K562 (cell line): ENCODE results near the gene TMEM101. TPM values are rescaled to one million over a fixed set of nuclear protein-coding genes. Genes with fewer than 3 reads are reported as not detected.

Experiments used
- ARHGAP35 ChIP-seq: fragments of 450-650 bp; IDR thresholded peaks from 2 replicates; pipeline ENCODE4 v1.6.1; 2018; ENCODE audit not compliant: partially characterized antibody
- ARID4B ChIP-seq: sonication (generic); formaldehyde crosslinking; IDR thresholded peaks from 2 replicates; pipeline ENCODE4 v1.8.0; 2022; ENCODE audit warnings: mild to moderate bottlenecking, missing genetic modification reagents
- ATF3 ChIP-seq, 2 experiments: fragments of 450-650 bp in 1 of 2; sonication (generic) in 1 of 2; formaldehyde crosslinking in 1 of 2; IDR thresholded peaks in 1 of 2; conservative IDR thresholded peaks in 1 of 2; 2 replicates each; pipeline versions ENCODE4 v1.6.1 to v1.8.1; 2016 to 2023; ENCODE audit warnings: mild to moderate bottlenecking in 2 of 2, moderate library complexity in 2 of 2, inconsistent platforms in 1 of 2, missing genetic modification reagents in 1 of 2
- KAT7 ChIP-seq: sonication (generic); formaldehyde crosslinking; IDR thresholded peaks from 2 replicates; pipeline ENCODE4 v1.8.0; 2022; ENCODE audit warnings: missing genetic modification reagents, mild to moderate bottlenecking, borderline replicate concordance
- NFE2 ChIP-seq: IDR thresholded peaks from 2 replicates; pipeline ENCODE4 v1.6.1; 2014; ENCODE audit warnings: antibody characterized with exemption, low read depth
- NFRKB ChIP-seq: fragments of 450-650 bp; IDR thresholded peaks from 2 replicates; pipeline ENCODE4 v1.6.1; 2016; ENCODE audit warnings: low read depth
- RAD51 ChIP-seq: fragments of 450-650 bp; IDR thresholded peaks from 2 replicates; pipeline ENCODE4 v1.7.1; 2016; ENCODE audit warnings: low read depth, mild to moderate bottlenecking, borderline replicate concordance
- TGIF2 ChIP-seq: sonication (generic); formaldehyde crosslinking; IDR thresholded peaks from 2 replicates; pipeline ENCODE4 v1.8.1; 2022; ENCODE audit warnings: mild to moderate bottlenecking, missing genetic modification reagents, moderate library complexity
- ZNF239 ChIP-seq: fragments of 250-450 bp; sonication (Bioruptor Pico); IDR thresholded peaks from 2 replicates; pipeline ENCODE4 v1.4.0; 2020; ENCODE audit warnings: mild to moderate bottlenecking
- ZNF436 ChIP-seq: fragments of 250-450, 450-650 bp; sonication (Bioruptor Pico); formaldehyde crosslinking; IDR thresholded peaks from 2 replicates; pipeline ENCODE4 v1.7.0; 2020; ENCODE audit warnings: mild to moderate bottlenecking
- polyA plus RNA-seq, 8 experiments: library from polyadenylated mRNA; depleted of rRNA in 4 of 8; stranded (reverse) in 5 of 8; unstranded in 3 of 8; fragments of >200 nt; fragmentation: Nextera tagmentation in 2 of 8; fragmentation: Illumina TruSeq in 1 of 8; extraction: Ambion mirVana in 2 of 8; extraction: Trizol in 1 of 8; gene quantifications; 2 replicates each; pipeline versions ENCODE4 v1.2.1 to v1.2.3, GENCODE V29; 2011 to 2014; ENCODE audit warnings: inconsistent platforms in 1 of 8, missing spikeins in 1 of 8
- total RNA-seq, 7 experiments: library from RNA; depleted of rRNA in 6 of 7; stranded (reverse); fragments of >200 nt in 6 of 7; fragmentation: Illumina TruSeq in 2 of 7; extraction: Trizol in 2 of 7; gene quantifications; 2 replicates each; pipeline versions ENCODE4 v1.2.1 to v1.2.3, GENCODE V29; 2011 to 2021; ENCODE audit warnings: low replicate concordance in 1 of 7
- TF ChIP-seq, protein P1 (sequence below): fragments of 450-650 bp; formaldehyde crosslinking; IDR thresholded peaks from 2 replicates; pipeline ENCODE4 v1.4.0; 2020; ENCODE audit warnings: mild to moderate bottlenecking, moderate library complexity
- TF ChIP-seq, protein P2 (sequence below), 2 experiments: IDR thresholded peaks in 1 of 2; conservative IDR thresholded peaks in 1 of 2; 2 replicates each; pipeline ENCODE4 v1.6.1; 2016; ENCODE audit warnings: low read depth in 2 of 2, mild to moderate bottlenecking in 1 of 2, missing compliant biosample characterization in 1 of 2, missing genetic modification characterization in 1 of 2, moderate library complexity in 1 of 2
- TF ChIP-seq, protein P3 (sequence below): sonication (generic); formaldehyde crosslinking; IDR thresholded peaks from 2 replicates; pipeline ENCODE4 v1.8.0; 2022; ENCODE audit warnings: mild to moderate bottlenecking, missing genetic modification reagents, borderline replicate concordance

TMEM101 gene
- total and polyA plus RNA-seq, 9 of the 15 experiments (the other 6 are each of a cell fraction or from before 2014, with no cell fraction given) = 21.2 to 110 (median 37.8) TPM

- TF ChIP-seq, protein P1, sequence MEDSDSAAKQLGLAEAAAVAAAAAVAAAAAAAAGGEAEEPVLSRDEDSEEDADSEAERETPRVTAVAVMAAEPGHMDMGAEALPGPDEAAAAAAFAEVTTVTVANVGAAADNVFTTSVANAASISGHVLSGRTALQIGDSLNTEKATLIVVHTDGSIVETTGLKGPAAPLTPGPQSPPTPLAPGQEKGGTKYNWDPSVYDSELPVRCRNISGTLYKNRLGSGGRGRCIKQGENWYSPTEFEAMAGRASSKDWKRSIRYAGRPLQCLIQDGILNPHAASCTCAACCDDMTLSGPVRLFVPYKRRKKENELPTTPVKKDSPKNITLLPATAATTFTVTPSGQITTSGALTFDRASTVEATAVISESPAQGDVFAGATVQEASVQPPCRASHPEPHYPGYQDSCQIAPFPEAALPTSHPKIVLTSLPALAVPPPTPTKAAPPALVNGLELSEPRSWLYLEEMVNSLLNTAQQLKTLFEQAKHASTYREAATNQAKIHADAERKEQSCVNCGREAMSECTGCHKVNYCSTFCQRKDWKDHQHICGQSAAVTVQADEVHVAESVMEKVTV = no peak
- TF ChIP-seq ARID4B (0 out of 2 replicates have a peak, but pooled peaks have one; percentile 29), RAD51 (no peak), NFRKB (no peak), TGIF2 (CRISPR knock-in tag) (no peak), ARHGAP35 (no peak), ZNF239 (CRISPR knock-in tag) (no peak), ZNF436 (CRISPR knock-in tag) (no peak), ATF3 (IDR thresholded peaks at IDR 0.05) (no peak), ATF3 (CRISPR knock-in tag; conservative IDR thresholded peaks at IDR 0.05) (no peak), KAT7 (CRISPR knock-in tag) (no peak), NFE2 (no peak)
- TF ChIP-seq, protein P2, sequence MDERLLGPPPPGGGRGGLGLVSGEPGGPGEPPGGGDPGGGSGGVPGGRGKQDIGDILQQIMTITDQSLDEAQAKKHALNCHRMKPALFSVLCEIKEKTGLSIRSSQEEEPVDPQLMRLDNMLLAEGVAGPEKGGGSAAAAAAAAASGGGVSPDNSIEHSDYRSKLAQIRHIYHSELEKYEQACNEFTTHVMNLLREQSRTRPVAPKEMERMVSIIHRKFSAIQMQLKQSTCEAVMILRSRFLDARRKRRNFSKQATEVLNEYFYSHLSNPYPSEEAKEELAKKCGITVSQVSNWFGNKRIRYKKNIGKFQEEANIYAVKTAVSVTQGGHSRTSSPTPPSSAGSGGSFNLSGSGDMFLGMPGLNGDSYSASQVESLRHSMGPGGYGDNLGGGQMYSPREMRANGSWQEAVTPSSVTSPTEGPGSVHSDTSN (CRISPR knock-in tag; IDR thresholded peaks at IDR 0.05; ENCODE audit: low read depth) = no peak
- TF ChIP-seq, protein P2 (tag; conservative IDR thresholded peaks at IDR 0.05; ENCODE audit: low read depth) = no peak
- TF ChIP-seq, protein P3, sequence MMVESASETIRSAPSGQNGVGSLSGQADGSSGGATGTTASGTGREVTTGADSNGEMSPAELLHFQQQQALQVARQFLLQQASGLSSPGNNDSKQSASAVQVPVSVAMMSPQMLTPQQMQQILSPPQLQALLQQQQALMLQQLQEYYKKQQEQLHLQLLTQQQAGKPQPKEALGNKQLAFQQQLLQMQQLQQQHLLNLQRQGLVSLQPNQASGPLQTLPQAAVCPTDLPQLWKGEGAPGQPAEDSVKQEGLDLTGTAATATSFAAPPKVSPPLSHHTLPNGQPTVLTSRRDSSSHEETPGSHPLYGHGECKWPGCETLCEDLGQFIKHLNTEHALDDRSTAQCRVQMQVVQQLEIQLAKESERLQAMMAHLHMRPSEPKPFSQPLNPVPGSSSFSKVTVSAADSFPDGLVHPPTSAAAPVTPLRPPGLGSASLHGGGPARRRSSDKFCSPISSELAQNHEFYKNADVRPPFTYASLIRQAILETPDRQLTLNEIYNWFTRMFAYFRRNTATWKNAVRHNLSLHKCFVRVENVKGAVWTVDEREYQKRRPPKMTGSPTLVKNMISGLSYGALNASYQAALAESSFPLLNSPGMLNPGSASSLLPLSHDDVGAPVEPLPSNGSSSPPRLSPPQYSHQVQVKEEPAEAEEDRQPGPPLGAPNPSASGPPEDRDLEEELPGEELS (CRISPR knock-in tag) = peak; percentile 74; the same call in 1 of the 2 replicates
Observed at GRCh38 chr17:44006598-44007345, 8.0 kb downstream of the TMEM101 start (continued).
